AG08395 (cell line): ENCODE data around the gene PPEF1.
"Not testable (repeated sequence)": the region's sequence is repeated elsewhere in the genome, so short reads cannot be mapped to it uniquely, and the experiment has no call there.

Experiments
- DNase-seq: peaks from one replicate; pipeline ENCODE4 v3.0.0; 2012; ENCODE audit warnings: mixed read lengths, low spot score

Gene PPEF1

GRCh38 chrX:18793601-18794089 lies 86.2 kb downstream of the PPEF1 start:
- DNase-seq, result no peak

GRCh38 chrX:18797141-18797540 lies 89.7 kb downstream of the PPEF1 start:
- no peak for DNase-seq

- no peak for DNase-seq
Observed at GRCh38 chrX:18799911-18800310, 92.5 kb downstream of the PPEF1 start.

GRCh38 chrX:18809641-18810040 lies 102.2 kb downstream of the PPEF1 start:
- no peak for DNase-seq

DNA sequence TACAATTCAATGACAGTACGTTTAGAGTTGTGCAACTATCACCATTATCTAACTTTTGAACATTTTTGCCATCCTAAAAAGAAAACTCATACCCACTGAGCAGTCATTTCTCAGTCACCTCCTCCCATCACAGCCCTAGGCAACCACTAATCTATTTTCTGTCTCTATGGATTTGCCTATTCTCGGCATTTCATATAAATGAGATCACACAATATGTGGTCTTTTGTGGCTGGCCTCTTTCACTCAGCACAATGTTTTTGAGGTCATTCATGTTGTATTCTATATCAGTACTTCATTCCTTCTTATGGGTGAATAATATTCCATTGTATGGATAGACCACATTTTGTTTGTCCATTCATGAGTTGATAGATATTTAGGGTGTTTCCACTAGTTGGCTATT lies 103.0 kb downstream of the PPEF1 start:
- DNase-seq, result no peak

DNA sequence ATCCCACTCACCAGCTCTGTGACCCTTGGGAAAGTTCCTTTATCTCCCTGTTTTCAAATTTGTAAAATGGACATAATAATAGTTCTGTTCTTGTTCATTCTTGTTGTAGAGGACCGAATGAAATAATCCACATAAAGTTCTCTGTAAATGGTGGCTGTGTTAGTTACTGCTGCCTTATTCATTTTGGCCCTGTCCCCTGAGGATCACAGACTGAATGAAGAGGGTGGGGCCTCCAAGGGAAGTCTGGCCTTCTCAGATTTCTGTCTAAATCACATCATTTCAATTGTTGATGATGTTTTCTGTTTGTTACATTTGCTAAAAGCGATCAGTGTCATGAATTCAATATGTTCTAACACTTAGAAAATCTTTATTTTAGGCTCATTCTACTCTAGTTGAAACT lies 117.9 kb downstream of the PPEF1 start:
- DNase-seq, result no peak

- DNase-seq, result no peak
Observed at GRCh38 chrX:18828832-18829404, 121.5 kb downstream of the PPEF1 start.

- peak; percentile 10 for DNase-seq
Observed at GRCh38 chrX:18833071-18833731, 125.8 kb downstream of the PPEF1 start.

- DNase-seq, result not testable (repeated sequence)
Observed at GRCh38 chrX:18847901-18848300, 140.5 kb downstream of the PPEF1 start.

DNA sequence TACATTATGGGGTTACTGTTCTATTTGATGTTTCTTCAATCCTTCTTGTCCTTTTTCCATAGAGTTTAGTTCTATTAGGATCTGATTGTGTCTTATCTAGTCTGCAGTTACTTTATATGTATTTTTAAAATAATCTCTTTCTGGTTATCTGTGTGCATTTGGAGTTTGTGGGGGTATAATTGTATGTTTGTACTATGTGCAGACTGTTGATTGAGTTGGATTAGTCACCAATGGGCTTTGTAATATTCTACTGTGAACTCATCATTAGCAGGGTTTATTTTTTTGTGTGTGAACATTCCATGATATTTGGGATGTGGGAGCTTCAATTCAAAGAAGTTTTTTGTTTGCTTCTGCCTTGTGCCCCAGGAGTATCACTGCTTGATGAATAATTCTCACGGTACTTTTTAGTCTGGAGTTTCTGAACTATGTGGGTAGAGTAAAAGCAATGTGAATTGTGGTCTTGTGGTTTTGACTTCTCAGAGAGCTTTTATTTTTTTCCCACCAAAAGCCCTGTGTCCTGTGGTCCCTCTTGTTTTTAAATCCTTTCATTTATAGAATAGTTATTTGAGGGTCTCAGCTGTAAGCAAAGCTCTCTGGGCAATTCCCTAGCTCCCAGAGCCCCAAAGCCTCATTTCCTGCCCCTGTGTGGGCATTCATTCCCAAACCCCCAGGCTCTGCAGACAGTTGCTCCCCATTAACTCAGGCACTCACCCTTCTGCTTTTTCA lies 148.6 kb downstream of the PPEF1 start:
- no peak for DNase-seq

DNA sequence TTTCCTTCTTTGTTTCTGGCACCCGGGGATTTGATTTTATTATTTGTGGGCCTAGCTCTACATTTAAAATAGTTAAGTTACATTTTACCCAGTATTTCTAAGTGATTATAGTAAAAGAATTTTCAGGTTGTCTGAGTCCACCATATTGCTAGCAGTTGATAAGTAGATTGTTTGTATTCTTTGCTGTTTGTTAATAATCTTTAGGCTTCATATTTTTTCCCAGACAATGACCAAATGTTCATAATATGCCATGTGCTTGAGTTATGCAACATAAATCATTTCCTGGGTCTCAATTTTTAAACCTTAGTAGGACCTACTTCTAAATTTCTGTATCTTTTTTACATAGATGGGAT lies 149.2 kb downstream of the PPEF1 start:
- no peak for DNase-seq

GRCh38 chrX:18861511-18861910 lies 154.1 kb downstream of the PPEF1 start:
- no peak for DNase-seq

DNA sequence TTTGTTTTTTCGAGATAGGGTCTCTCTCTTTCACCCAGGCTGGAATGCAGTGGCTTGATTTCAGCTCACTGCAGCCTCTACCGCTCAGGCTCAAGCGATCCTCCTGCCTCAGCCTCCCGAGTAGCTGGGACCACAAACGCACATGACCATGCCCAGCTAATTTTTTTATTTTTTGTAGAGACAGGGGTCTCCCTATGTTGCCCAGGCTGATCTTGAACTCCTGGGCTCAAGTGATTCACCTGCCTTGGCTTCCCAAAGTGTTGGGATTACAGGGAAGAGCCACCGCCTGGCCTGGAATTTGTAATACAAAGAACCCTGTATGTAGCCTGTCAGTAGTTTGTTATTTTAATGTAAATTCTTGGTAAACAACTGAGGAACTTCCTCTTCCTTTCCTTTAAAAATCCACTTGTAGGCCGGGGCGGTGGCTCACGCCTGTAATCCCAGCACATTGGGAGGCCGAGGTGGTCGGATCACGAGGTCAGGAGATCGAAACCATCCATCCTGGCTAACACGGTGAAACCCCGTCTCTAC lies 157.0 kb downstream of the PPEF1 start:
- no peak for DNase-seq

DNA sequence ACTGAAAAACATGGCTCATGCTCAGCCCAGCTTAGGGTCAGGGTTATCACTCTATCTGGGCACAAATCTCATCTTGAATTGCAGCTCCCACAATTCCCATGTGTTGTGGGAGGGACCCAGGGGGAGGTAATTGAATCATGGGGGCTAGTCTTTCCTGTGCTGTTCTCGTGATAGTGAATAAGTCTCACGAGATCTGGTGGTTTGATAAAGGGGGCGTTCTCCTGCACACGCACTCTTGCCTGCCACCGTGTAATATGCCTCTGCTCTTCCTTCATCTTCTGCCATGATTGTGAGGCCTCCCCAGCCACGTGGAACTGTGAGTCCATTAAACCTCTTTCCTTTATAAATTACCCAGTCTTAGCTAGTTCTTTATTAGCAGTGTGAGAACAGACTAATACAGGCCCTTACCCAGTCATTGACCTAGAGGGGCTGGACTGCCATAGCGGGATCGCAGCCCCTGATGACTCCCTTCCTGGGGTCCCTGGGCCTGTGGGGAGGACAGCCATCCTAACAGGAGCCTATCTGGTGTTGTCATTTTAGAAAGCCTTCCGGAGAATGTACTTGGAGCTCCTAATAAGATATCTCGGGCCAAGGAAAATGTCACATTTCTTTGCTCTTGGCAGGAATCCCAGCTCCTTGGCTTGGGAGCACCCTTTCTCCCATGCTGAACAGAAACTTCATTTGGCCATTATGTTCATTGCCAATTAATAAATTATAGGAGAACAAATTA lies 163.9 kb downstream of the PPEF1 start:
- no peak for DNase-seq

DNA sequence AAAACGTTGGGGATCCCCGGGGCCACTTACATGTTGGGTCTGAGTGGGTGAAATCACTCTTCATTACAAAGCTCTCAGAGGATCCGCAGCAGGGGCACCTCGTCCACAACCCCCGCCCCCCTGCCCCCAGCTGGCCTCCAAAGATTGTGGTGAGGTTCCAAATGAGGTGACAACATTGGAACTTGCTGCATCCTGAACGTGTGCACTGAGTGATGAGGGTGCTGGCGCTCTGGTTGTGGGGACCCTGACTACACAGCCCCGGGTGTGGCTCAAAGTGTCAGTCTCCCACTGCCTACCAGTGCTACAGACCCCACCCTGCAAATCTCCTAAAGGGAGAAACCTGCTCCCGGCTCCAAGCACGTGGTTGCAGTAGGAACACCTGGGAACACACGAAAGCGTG lies 164.5 kb downstream of the PPEF1 start:
- DNase-seq, result no peak

GRCh38 chrX:18872621-18873020 lies 165.2 kb downstream of the PPEF1 start:
- DNase-seq, result no peak

- DNase-seq, result peak; percentile 65
Observed at GRCh38 chrX:18873189-18873791, 165.8 kb downstream of the PPEF1 start.

GRCh38 chrX:18873836-18874235 lies 166.4 kb downstream of the PPEF1 start:
- DNase-seq, result no peak

- no peak for DNase-seq
Observed at GRCh38 chrX:18874560-18875255, 167.3 kb downstream of the PPEF1 start.

DNA sequence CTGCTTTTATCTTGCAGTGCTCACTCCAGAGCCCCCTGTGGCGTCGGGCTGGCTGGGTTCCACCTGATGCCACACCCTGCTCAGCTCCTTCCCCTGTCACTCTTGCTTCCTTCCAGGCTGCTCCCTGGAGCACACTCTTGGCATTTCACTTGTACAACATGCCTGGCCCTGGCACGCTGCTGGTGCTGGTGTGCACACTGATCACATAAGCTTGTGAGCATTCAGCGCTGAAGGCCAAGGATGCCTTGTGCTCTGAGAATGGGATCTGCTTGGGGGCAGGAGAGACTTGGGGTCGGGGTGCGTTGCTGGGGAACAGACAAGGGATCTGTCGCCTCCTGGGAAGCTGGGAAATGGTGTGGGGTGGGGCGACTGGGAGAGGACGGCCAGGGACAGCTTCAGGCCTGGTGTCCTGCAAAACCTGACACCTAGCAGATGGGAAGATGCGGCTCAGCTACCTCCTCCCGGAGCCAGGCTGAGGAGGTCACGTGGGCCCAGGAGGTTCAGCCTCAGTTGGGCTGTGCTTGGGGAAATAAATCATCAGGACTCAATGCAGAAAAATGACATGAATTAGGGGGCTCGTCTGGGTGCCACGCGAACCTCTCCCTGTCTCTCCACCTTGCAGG lies 167.9 kb downstream of the PPEF1 start:
- no peak for DNase-seq

- no peak for DNase-seq
Observed at GRCh38 chrX:18877469-18877868, 170.0 kb downstream of the PPEF1 start.
